GM20431 (cell line): ENCODE measurements around the gene SSU72.

Experiments used
- in situ Hi-C: fragments of 300-500 bp; cut with MseI, MboI; formaldehyde crosslinking; loops from one replicate; pipeline ENCODE4 v1.15.0; 2020; ENCODE audit warnings: low sequenced_read_pairs; ENCODE audit not compliant: unreplicated experiment

Gene SSU72

DNA sequence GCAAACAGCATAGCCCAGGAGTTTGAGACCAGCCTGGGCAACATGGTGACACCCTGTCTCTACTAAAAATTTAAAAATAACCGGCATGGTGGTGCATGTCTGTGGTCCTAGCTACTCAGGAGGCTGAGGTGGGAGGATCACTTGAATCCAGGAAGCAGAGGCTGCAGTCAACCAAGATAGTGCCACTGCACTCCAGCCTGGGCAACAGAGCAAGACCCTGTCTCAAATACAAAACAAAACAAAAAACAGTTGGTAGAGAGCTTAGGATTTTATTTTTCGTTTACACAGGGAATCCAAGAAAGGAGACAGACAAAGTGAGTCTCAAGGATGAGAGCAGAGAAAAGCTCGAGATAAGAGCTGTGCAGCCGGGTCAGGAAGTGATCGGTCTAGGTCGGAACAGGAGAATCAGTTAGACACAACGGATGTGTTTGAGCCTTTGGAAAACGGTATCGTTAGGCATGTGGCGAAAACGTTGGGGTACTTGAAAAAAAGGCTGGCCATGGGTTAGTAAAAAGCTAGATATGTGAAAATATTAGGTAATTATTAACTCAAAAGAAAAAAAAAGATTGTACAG is 38.9 kb upstream of the SSU72 start:
- in situ Hi-C loops = no loop called here

DNA sequence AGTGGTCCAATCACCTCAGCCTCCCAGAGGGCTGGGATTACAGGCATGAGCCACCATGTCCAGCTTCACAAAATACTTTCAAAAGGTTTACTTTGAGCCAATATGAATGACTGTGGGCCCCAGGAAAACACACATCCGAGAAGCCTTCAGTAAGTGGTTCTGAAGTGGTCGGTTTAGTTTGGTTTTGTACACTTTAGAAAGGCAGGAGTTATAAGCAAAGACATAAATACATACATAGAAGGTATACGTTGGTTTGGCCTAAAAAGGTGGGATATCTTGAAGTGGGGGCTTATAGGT is 37.4 kb upstream of the SSU72 start:
- in situ Hi-C loops = no loop called here

DNA sequence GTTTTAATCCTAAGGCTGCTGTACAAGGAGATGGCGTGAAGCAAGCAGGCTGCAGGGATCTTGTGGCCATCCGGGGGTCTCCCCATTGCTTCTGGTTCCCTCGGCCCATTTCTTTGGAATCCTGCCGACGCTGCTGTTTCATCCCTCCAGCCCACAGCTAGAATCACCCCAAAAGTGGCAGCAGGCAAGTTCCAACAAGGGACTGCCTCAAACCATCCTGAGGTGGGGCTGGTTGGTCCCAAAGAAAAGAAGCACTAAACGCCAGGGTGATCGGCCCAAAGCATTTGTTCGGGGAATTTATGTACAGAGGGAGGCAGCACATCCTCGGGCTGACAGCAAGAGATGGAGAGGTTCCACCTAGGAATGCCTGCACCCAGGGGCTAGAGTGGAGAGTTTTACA is 36.1 kb upstream of the SSU72 start:
- in situ Hi-C loops = no loop called here

DNA sequence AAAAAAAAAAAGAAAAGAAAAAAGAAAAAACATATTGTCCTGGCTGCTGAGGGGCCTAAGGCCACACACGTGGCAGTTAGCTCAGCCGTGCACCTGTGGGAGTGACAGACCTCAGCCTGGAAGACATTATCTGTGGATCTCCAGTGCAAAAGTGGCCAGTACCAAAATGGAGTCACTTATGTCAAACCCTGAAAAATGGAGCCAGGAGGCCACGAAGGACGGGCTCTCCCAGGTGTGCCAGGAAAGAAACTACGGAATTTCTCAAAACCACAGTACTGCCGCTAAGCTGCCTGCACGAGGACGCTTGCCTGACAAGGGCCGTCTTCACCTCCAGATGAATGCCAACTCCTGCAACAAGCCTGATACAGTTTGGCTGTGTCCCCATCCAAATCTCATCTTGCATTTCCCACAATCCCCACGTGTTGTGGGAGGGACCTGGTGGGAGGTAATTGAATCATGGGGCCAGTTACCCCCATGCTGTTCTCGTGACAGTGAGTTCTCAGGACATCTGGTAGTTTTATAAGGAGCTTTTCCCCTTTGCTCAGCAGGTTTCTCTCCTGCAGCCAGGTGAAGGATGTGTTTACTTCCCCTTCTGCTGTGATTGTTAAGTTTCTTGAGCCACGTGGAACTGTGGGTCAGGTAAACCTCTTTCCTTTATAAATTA is 35.3 kb upstream of the SSU72 start:
- in situ Hi-C loops = no loop called here

DNA sequence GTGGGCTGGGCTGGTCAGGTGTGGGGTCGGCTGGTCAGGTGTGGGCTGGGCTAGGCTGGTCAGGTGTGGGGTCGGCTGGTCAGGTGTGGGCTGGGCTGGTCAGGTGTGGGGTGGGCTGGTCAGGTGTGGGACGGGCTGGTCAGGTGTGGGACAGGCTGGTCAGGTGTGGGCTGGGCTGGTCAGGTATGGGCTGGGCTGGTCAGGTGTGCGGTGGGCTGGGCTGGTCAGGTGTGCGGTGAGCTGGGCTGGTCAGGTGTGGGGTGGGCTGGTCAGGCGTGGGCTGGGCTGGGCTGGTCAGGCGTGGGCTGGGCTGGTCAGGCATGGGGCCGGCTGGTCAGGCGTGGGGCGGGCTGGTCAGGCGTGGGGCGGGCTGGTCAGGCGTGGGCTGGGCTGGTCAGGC is 31.6 kb upstream of the SSU72 start:
- in situ Hi-C loops = no loop called here

DNA sequence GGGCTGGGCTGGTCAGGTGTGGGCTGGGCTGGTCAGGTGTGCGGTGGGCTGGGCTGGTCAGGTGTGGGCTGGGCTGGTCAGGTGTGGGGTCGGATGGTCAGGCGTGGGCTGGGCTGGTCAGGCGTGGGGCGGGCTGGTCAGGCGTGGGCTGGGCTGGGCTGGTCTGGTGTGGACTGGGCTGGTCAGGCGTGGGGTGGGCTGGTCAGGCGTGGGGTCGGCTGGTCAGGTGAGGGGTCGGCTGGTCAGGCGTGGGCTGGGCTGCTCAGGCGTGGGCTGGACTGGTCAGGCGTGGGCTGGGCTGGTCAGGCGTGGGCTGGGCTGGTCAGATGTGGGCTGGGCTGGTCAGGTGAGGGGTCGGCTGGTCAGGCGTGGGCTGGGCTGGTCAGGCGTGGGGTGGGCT is 31.1 kb upstream of the SSU72 start:
- in situ Hi-C loops = no loop called here

DNA sequence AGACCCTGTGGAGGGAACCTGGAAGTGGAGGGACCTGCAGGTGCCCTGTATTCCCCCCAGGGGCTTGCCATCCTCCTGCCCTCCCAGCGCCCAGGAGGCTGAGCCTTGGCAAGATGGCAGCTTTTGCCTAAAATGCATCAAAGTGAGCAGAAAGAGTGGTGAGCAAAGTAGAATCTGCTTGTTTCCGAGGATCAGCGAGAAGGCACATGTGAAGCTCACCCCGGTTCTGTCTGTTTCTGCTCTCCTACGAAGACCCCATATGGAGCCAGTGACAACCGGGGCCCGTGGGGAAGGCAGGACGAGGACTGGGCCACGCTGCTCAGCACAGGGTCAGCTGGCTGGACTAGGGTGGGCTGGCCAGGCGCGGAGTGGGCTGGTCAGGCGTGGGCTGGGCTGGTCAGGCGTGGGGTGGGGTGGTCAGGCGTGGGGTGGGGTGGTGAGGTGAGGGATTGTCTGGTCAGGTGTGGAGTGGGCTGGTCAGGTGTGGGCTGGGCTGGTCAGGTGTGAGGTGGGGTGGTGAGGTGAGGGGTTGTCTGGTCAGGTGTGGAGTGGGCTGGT is 30.4 kb upstream of the SSU72 start:
- in situ Hi-C loops = no loop called here

DNA sequence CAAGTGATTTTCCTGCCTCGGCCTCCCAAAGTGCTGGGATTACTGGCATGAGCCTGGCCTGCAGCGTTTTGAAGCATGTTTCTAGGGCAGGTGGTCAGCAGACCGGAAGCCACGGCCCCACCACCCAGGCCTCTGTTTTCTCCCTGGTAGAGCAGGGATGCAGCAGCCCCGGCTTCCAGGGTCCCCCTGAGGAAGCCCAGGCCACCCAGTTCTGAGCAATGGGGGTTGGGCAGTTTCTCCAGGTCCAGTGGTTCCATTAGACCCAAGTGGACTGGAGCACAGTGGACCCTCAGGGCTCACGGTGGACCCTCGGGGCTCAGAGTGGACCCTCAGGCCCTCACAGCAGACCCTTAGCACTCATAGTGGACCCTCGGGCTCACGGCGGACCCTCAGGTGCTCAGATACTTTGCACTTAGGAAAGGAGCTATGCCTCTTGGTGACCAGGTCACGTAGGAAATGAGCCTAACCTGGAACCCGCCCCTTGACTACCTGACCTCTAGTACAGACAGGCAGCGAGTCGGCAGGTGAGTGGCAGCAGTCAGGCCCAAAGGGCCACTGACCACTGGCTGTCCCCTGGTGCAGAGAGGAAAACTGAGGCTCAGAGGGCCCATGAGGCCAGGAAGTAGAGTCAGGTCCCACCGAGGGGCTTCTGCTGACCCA is 29.8 kb upstream of the SSU72 start:
- in situ Hi-C loops = no loop called here

DNA sequence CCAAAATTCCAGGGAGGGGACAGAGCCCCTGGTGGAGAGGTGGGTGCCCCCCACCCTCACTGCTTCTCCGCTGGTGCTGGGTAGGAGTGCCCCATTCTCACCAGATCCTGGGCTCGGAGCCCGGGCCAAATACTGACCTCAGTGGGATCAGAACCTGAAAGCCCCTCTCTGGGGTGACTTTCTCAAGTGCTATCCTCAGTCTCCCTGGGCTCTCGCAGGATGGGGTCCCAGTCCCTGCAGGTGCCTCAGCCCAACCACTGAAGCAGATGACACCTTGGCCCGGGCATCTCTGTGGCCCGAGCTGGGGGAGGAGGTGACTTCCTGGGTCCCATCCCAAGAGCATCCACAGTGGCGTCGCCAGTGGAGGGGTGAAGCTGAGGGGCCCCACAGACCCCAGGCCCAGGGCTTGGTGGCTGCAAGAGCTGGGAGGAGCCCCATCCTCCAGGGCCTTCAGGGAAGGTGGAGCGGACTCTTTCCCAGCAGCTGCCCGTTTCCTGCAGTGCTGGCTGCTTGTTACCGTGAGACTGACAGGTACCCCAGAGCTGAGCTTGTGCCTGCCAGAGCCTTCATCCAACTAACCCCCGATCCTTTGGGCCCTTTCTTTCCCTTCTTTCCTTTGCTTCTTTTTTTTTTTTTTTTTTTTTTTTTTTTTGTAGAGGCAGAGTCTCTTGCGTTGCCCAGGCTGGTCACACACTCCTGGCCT is 29.2 kb upstream of the SSU72 start:
- in situ Hi-C loops = no loop called here

DNA sequence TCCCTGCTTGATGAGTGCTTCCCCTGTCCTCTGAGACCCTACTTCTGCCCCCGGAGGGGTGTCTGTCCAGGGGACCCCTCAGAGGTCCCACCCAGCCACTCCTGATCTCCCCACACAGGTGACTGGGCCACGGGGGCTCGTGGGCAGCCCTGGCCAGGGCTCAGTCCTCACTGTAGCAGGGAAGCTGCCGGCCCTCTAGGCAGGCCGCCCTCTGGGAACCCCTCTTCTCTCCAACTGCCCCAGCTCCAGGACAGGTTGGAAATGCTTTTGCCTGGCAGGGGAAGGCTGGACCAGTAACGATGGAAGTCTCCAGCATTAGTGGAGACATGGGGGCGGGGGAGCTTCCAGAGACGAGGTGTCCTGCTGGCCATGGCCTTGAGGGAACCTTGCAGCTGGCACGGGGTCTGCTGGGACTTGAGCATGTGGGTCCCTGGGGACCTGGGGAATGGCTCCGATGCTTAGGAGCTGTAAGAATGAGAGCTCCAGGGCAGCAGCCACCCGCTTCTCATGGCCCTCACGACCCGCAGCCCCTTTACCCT is 28.4 kb upstream of the SSU72 start:
- in situ Hi-C loops = no loop called here

DNA sequence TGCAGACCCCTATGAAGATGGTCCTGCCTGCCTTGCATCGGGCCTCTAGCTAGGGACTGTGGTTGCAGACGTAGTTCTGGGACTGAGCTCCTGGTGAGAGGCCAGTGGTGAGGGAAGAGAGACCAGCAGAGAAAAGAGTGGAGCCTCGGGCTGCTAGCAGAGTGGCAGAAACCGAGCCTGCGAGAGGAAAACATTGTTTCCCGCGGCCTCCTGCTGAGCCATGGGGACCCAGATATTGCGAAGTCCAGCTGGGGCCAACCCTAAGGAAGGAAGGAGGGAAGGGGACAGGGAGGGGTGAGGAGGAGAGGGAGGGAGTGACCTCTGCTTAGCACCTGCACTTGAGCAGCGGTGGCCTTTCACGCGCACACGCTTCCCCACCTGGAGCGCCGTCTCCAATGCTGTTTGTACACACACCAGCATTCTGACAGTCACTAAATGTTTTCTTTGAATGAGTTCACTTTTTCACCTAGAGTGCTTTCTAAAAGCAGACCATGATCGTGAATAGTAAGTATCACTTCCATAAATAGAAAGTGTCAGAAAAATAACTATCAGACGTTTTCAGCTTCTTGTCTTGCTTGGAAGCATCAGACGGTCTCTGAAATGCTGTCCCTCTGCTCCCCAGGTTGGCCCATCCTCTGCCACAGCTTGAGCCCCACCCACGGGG is 27.8 kb upstream of the SSU72 start:
- in situ Hi-C loops = no loop called here

DNA sequence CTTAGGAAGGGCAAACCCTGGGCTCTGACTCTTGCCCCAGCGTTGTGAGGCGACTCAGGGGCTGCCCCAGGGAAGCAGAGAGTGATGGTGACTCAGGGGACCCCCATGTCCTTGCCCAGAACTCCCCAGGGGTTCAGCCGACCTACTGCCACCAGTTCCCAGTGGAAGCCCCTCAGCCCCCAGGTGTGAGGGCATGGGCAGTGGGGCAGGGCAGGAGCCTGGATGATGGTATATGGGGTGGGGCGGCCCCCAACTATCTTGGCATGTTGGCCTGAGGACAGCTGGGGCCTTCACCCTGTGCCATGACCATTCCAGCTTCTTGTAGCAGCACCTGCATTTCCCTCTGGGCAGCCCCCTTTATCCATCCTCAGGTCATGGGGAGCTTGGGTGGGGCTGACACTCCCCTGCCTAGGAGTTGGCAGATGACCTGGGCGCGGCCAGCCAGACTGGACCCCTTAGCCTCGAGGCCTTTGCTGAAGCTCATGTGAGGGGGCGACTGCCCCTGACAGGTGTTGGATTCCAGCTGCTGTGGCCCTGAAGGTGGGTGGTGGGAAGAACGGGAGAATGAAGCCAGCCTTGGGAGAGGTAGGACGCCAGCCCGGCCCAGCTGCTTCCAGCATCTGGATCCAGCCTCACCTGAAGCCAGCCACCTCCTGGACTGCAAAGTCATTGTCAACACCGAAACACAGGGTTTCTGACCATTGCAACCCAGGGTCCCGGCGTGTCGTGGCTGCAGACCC is 27.1 kb upstream of the SSU72 start:
- in situ Hi-C loops = no loop called here

DNA sequence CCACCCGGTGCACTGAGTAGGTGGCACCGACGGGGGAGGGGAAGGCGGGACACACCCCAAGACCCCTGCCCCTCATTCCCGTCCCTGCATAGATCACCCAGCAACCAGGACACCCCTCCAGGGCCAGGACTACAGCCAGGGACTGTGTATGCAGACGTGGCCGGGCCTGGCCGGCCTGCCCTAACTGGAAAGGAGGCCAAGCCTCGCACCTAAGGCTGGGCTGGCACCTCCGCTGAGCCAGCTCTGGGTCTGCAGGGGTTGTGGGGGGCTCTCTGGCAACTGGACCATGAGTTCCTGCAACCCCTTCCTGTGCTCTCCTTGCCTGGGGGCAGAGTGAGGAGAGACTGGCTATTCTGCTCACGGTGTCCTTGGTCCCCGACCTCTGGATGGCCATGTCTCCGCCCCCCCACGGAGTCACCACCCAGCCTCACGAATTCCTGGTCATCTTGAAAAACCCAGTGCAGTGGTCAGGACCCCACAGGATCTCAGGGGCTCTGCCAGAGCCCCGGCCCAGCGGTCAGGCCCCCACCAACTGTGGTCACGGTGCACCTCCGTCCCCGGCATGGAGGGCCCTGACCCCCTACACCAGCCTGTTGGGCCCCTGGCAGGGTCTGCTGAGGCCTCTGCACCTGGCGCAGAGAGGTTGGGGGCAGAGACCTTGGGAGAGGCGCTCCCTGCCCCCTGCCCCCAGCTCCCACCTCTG is 26.3 kb upstream of the SSU72 start:
- in situ Hi-C loops = no loop called here

DNA sequence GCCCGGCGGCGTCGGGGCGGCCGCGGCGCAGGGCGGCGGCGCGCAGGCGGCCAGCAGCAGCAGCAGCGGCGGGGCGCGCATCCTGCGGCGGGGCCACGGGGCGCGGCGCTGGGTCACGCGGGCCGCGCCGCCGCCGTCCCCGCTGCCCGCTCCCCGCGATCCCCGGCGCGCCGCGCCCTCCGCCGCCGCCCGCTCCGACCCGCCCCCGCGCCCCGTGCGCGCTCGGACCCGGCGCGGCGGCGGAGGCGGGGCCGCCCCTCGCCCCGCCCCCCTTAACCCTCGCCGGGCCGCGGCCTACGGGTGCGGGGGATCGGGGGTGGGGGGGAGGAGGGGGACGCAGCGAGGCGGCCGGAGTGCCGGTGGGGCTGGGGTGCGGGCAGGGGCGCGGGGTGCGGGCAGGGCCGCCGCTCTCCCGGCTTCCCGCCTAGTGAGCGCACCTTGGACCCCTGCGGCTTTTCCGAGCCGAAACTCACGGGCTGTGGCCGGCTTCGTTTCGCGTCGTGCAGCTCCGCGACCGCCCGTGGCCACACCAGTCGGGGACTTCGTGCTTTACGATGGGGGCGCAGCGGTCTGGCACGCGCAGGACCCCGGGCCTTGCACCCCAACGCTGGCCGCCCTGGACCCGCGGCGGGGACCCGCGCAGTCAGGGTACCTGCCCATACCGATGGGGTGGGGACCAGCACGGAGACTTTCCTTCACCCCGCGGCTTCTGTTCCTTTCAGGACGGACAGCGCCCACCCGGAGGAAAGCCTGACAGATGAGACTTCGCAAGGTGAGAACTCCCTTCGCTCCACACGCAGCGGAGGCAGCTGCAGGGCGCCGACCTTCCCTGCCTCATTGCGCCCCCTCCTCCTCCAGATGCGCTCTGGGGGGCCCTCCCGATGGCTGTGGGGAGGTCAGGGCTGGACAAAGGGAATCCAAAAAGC is 25.5 kb upstream of the SSU72 start, which contains the start of gene FNDC10:
Gene FNDC10, minus strand, starts transcription at position 201 of the 926 bp plus-strand sequence. Its CDS starts 120 bp downstream, at position 81.
- in situ Hi-C loops = no loop called here

DNA sequence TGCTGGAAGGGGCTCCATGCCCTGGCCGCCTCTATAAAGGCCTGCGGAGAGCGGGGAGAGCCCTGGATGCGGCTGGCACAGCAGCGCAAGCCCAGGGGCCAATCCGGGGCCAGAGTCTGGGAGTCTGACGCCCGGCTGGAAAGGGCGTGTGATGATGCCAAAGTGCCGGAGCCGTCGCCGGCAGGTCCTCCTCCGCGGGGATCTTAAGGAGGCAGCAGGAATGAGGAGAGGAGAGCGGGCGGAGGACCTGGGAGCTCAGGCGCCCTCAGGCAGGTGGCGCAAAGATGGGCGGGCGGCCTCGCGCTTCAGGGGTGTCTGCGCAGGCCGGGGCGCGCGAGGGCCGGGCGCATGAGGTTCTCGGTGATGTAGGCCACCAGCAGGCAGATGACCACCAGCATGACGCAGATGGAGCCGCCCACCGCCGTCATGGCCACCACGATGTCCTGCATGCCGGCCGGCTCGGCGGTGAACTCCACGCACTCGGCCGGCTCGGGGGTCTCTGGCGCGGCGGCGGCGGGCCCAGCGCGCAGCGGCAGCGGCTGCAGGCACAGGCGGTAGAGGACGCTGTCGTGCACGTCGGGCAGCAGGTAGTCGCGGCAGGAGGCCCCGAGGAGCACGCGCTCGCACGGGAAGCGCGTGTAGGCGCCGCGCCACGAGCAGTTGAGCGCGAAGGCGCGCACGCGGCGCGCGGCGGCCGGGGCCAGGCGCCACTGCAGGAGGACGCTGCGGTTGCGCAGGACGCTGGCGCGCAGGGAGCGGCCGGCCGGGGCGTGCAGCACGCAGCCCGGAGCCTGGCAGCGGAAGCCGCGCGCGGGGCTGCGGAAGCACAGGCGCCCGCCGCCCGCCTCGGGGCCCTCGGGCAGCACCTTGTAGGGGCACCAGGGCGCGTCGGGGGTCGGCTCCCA is 24.6 kb upstream of the SSU72 start:
- in situ Hi-C loops = no loop called here

DNA sequence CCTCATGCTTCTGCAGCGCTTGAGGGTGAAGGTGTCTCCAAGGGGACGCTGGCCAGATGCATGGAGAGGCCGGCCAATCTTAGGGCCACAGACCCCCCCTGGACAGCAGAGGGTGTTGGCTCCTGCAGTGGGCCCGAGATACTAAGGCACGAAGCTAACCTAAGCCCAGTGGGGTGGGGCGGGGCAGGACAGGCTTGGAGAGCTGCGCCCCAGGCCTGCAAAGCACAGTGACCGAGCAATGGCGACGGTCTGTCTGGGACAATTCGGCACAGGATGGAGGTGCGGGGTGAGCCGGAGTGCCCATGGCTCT is 24.0 kb upstream of the SSU72 start:
- in situ Hi-C loops = no loop called here

DNA sequence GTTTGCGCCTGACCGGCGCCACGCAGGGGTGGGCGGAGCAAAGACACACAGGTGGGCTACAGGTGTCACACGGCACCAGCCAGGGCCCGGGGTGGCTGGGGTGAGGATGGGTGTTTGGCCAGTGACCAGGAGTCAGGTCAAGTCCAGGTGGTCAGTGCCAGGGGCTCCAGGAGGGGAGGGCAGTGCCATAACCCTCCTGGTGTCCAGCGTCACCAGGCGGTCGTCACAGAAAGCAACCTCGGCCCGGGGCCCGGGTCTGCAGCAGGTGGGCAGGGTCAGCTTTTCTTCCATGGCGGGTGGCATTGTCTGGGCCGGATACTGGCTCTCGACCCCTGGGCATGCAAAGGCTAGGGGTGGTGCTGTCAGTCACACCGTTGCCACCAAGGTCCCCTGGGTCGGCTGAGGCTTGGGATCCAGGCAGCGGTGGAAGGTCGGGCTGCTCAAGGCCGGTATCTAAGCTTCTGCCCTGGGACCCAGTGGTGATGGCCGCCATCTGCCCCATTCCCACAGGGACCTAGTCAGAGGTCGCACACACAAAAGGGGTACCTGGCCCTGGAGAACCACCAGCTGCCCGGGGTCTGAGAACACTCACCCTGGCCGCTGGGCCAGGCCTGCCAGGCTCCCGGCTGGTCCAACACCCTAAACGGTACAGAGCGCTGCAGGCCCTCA is 23.5 kb upstream of the SSU72 start:
- in situ Hi-C loops = no loop called here
